ENCODE results near the gene BEST2.

DNA sequence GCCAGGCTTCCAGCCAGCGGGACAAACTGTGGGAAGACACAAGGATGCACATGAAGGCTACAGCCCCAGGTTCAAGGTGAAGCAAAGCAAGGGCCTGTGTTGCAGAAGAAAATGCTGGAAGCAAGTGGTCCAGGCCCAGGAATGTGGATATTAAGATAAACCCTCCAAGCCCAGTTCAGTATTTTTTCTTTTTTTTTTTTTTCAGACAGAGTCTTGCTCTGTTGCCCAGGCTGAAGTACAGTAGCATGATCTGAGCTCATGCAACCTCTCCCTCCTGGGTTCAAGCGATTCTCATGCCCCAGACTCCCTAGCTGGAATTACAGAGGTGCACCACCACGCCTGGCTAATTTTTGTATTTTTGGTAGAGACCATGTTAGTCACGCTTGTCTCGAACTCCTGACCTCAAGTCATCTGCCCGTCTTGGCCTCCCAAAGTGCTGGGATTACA lies 45.6 kb downstream of the BEST2 start:
- TF ChIP-seq, protein P1, sequence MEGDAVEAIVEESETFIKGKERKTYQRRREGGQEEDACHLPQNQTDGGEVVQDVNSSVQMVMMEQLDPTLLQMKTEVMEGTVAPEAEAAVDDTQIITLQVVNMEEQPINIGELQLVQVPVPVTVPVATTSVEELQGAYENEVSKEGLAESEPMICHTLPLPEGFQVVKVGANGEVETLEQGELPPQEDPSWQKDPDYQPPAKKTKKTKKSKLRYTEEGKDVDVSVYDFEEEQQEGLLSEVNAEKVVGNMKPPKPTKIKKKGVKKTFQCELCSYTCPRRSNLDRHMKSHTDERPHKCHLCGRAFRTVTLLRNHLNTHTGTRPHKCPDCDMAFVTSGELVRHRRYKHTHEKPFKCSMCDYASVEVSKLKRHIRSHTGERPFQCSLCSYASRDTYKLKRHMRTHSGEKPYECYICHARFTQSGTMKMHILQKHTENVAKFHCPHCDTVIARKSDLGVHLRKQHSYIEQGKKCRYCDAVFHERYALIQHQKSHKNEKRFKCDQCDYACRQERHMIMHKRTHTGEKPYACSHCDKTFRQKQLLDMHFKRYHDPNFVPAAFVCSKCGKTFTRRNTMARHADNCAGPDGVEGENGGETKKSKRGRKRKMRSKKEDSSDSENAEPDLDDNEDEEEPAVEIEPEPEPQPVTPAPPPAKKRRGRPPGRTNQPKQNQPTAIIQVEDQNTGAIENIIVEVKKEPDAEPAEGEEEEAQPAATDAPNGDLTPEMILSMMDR (IDR thresholded peaks at IDR 0.05 in 8 of 11, conservative IDR thresholded peaks at IDR 0.05 in 3 of 11) = no peak
- no peak for TF ChIP-seq POLR2A (IDR thresholded peaks at IDR 0.05)
- TF ChIP-seq POLR2AphosphoS5 (IDR thresholded peaks at IDR 0.05) = no peak
